Calu3 (cell line): ENCODE measurements around the gene ZNF138. TPM values are rescaled to one million over a fixed set of nuclear protein-coding genes. Genes with fewer than 3 reads are reported as not detected.
"Not testable (repeated sequence)": the region's sequence is repeated elsewhere in the genome, so short reads cannot be mapped to it uniquely, and the experiment has no call there.

ENCODE experiments used
- BruUV-seq: library from RNA; stranded (reverse); fragments of 400-500 nt; replicated peaks from 2 replicates; lab custom pipeline; 2021; lab: Mats Ljungman, UMichigan
- CTCF ChIA-PET: fragments of 300-600 bp; sonication (Branson Sonifier 250); formaldehyde crosslinking; loops from one replicate; lab custom pipeline; 2022; ENCODE audit warnings: antibody characterized with exemption; lab: Charles Lee
- DNase-seq: peaks from one replicate; pipeline ENCODE4 v3.0.0; 2022
- H3K27ac Mint-ChIP-seq: one replicate; pipeline ENCODE4 v1.8.0; 2022; ENCODE audit warnings: mixed read lengths; ENCODE audit not compliant: unreplicated experiment
- H3K27me3 Mint-ChIP-seq: one replicate; pipeline ENCODE4 v1.8.0; 2022; ENCODE audit warnings: mixed read lengths; ENCODE audit not compliant: unreplicated experiment
- H3K36me3 Mint-ChIP-seq: one replicate; pipeline ENCODE4 v1.8.0; 2022; ENCODE audit warnings: mild to moderate bottlenecking, moderate library complexity, mixed read lengths; ENCODE audit not compliant: insufficient read depth, unreplicated experiment
- H3K4me1 Mint-ChIP-seq: one replicate; pipeline ENCODE4 v1.8.0; 2022; ENCODE audit warnings: mild to moderate bottlenecking, low read depth, mixed read lengths; ENCODE audit not compliant: unreplicated experiment
- H3K4me3 Mint-ChIP-seq: one replicate; pipeline ENCODE4 v1.8.0; 2022; ENCODE audit warnings: mild to moderate bottlenecking, low read depth, moderate library complexity, mixed read lengths; ENCODE audit not compliant: unreplicated experiment
- H3K9me3 Mint-ChIP-seq: one replicate; pipeline ENCODE4 v1.8.0; 2022; ENCODE audit warnings: low read depth, mixed read lengths; ENCODE audit not compliant: unreplicated experiment
- intact Hi-C: fragments of 100-400 bp; cut with micrococcal nuclease; formaldehyde crosslinking; loops from one replicate; pipeline ENCODE4 v1.10.0; 2022; ENCODE audit not compliant: unreplicated experiment
- total RNA-seq: library from RNA; stranded (reverse); gene quantifications from 2 replicates; pipeline ENCODE4 v1.2.3, GENCODE V29; 2022
- TF ChIP-seq, protein P1 (sequence below): fragments of 200-600 bp; IDR thresholded peaks from one replicate; pipeline ENCODE4 v1.8.0; 2022; ENCODE audit warnings: antibody characterized with exemption; ENCODE audit not compliant: unreplicated experiment

ZNF138 gene
- total RNA-seq, 1 experiment from 2014 or later: 5.5 TPM

DNA sequence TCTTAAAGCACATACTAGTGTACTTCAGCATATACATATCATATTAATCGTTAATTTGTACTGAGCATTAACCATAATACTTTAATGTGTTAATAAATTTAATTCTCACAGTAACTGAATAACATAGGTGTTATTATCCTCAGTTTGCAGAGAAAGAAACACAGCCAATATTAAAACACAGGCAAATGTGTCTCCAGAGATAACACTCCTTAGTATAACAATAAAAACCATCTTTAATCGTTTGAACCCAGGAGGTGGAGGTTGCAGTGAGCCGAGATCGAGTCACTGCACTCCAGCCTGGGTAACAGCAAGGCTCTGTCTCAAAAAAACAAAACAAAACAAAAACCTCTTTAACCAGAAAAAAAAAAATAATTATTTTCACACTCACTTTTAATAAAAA, 59.5 kb downstream of the ZNF138 start:
- DNase-seq: no peak
- Mint-ChIP-seq H3K9me3 (no peaks in the 10 kb centered on the region), H3K27me3 (no peaks in the 10 kb centered on the region), H3K4me1 (no peaks in the 10 kb centered on the region), H3K27ac (no peak overlapping the region), H3K36me3 (no peaks in the 10 kb centered on the region), H3K4me3 (no peak overlapping the region)
- TF ChIP-seq, protein P1, sequence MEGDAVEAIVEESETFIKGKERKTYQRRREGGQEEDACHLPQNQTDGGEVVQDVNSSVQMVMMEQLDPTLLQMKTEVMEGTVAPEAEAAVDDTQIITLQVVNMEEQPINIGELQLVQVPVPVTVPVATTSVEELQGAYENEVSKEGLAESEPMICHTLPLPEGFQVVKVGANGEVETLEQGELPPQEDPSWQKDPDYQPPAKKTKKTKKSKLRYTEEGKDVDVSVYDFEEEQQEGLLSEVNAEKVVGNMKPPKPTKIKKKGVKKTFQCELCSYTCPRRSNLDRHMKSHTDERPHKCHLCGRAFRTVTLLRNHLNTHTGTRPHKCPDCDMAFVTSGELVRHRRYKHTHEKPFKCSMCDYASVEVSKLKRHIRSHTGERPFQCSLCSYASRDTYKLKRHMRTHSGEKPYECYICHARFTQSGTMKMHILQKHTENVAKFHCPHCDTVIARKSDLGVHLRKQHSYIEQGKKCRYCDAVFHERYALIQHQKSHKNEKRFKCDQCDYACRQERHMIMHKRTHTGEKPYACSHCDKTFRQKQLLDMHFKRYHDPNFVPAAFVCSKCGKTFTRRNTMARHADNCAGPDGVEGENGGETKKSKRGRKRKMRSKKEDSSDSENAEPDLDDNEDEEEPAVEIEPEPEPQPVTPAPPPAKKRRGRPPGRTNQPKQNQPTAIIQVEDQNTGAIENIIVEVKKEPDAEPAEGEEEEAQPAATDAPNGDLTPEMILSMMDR: no peak
- intact Hi-C loops: no loop called here
- CTCF ChIA-PET: no interaction called here
- BruUV-seq: no TSS peak

DNA sequence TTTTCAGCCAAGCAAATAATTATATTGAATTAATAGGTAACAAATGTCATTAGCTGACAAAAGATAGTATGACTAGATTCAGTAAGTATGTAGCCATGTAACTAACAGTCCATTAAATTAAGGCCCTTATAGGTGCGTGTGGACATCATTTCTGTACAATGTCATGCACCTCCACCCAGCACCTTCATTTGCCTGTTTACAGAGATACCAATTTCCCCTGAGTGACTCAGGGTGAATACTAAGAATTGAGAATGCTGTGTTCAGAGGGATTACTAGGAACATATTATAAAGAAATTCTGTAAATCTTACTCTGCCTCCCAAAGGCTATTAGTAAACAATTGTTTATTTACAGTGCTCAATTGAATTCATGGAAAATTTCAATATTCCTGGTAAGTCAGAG, 60.7 kb downstream of the ZNF138 start:
- CTCF ChIA-PET: no interaction called here
- H3K4me3 Mint-ChIP-seq: no peak overlapping the region
- TF ChIP-seq, protein P1: no peak
- intact Hi-C loops: no loop called here
- DNase-seq: no peak
- no peaks in the 10 kb centered on the region for H3K27me3 Mint-ChIP-seq
- no peaks in the 10 kb centered on the region for H3K36me3 Mint-ChIP-seq
- BruUV-seq: no TSS peak
- H3K27ac Mint-ChIP-seq: no peak overlapping the region
- H3K9me3 Mint-ChIP-seq: no peaks in the 10 kb centered on the region
- no peaks in the 10 kb centered on the region for H3K4me1 Mint-ChIP-seq

DNA sequence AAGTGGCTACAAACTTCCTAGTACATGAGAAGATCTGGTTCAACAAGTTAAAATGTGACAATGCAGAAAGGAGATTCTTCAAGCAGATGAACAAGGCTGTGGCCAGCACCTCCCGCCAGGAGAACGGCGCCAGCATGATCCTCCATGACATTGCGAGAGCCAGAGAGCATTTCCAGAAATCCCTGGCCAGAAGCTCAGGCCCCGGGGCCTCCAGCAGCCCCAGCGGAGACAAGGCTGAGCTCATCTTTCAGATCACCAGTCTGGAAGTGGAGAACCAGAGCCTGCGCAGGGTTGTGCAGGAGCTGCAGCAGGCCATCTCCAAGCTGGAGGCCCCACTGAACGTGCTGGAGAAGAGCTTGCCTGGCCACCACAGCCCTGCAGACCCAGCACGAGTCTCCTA, 68.8 kb downstream of the ZNF138 start:
- no peaks in the 10 kb centered on the region for H3K4me1 Mint-ChIP-seq
- CTCF ChIA-PET: no interaction called here
- TF ChIP-seq, protein P1: no peak
- H3K36me3 Mint-ChIP-seq: no peaks in the 10 kb centered on the region
- H3K27me3 Mint-ChIP-seq: no peaks in the 10 kb centered on the region
- H3K9me3 Mint-ChIP-seq: peaks cover 2% of the 10 kb centered on the region
- no TSS peak for BruUV-seq
- no peak overlapping the region for H3K4me3 Mint-ChIP-seq
- DNase-seq: no peak
- no peak overlapping the region for H3K27ac Mint-ChIP-seq
- intact Hi-C loops: no loop called here

DNA sequence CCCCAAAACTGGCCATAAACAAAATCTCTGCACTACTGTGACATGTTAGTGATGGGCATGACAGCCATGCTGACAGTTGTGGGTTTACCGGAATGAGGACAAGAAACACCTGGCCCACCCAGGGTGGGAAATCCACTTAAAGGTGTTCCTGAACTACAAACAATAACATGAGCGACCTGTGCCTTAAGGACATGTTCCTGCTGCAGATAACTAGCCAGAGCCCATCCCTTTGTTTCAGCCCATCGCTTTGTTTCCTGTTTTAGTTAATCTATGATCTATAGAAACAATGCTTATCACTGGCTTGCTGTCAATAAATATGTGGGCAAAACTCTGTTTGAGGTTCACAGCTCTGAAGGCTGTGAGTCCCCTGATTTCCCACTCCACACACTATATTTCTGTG, 69.3 kb downstream of the ZNF138 start:
- H3K27me3 Mint-ChIP-seq, H3K4me3 Mint-ChIP-seq, H3K27ac Mint-ChIP-seq, H3K9me3 Mint-ChIP-seq, DNase-seq, H3K36me3 Mint-ChIP-seq, CTCF ChIA-PET, H3K4me1 Mint-ChIP-seq, intact Hi-C loops, BruUV-seq: not testable (repeated sequence)

DNA sequence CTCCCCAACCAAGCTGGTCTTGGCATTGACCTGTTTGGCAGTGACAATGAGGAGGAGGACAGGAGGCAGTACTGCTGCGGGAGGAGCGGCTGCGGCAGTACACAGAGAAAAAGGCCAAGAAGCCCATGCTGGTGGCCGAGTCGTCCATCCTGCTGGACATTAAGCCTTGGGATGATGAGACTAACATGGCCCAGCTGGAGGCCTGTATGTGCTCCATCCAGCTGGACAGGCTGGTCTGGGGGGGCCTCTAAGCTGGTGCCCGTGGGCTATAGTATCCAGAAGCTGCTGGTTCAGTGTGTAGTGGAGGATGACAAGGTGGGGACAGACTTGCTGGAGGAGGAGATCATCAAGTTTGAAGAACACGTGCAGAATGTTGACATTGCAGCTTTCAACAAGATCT, 69.7 kb downstream of the ZNF138 start:
- Mint-ChIP-seq H3K4me3 (no peak overlapping the region), H3K27ac (no peak overlapping the region), H3K9me3 (peaks cover 2% of the 10 kb centered on the region), H3K36me3 (no peaks in the 10 kb centered on the region), H3K27me3 (no peaks in the 10 kb centered on the region), H3K4me1 (no peaks in the 10 kb centered on the region)
- intact Hi-C loops: no loop called here
- BruUV-seq: no TSS peak
- no peak for DNase-seq
- TF ChIP-seq, protein P1: no peak
- CTCF ChIA-PET: no interaction called here
